Stimulated activated CD8-positive, alpha-beta memory T cell treated with anti-CD3 and anti-CD28 coated beads, Interleukin-15, amount 100 ng/mL, for 4 hours (primary cell): ENCODE measurements around the gene ITGB3BP.
"Not testable (repeated sequence)": the region's sequence is repeated elsewhere in the genome, so short reads cannot be mapped to it uniquely, and the experiment has no call there.

Experiments used
- DNase-seq, 2 donors: peaks; one replicate each; pipeline ENCODE4 v3.0.0-alpha.2; 2020; ENCODE audit warnings: low read depth in 2 of 2

The ITGB3BP gene

DNA sequence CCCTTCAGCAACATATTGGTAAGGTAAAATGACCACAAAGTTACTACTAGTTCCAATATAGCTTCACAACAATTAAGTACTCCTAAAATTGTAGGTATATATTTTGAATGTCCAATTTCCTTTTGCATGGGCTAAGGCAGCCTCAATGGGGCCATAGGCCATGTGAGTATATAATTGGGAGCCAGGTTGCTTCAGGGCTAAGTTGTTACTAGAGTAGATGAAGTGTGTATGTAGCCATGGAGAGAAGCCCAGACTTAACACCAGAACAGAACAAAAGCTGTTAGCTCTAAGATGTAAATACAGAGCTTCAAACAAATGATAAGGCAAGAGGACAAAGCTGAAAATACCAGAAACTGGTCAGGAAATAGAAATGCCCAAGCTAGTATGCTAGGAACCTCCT lies 16.2 kb downstream of the ITGB3BP start:
- DNase-seq, result no peak

DNA sequence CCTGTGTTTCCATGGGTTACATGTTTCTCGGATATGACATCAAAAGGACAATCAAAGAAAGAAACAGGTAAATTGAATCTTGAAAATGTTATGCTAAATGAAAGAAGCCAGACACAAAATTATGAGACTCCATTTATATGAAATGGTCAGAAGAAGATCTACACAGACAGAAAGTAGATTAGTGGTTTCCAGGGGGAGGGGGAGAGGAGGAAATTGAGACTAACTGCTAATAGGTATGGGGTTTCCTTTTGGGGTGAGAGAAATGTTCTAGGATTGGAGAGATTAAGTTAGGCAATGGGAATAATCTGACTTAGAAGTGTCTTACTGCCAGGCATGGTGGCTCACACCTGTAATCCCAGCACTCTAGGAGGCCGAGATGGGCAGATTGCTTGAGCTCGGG lies 21.8 kb downstream of the ITGB3BP start:
- no peak for DNase-seq

DNA sequence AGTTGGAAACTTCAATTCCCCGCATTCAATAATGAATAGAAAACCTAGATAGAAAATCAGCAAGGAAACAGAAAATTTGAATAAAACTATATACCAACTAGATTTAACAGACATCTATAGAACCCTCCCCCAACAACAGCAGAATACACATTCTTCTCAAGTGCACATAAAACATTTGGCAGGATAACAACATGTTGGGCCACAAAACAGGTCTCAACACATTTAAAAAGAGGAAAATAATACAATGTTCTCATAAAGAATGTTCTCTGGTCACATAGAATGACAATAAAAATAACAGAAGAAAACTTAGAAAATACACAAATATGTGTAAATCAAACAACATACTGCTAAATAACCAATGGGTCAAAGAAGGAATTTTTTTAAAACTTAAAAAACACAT lies 24.9 kb downstream of the ITGB3BP start:
- no peak for DNase-seq

DNA sequence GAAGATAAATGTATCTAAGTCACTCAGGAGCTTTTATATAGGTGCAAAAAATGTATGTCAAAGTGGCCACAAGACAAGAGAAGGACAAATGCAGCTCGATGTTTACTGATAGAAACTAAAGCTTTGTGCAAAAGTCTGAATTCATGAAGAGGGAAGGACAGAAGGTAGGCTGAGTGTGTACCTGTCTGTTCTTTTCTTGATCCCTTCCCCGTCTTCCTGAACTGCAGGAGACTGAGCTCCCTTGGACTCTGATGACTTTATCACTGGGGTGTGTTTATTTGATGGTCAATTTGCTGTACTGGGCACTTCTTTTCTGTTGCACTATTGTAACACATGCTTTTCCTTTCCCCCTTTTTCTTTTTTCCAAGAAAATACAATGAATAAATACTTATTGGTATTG lies 25.4 kb downstream of the ITGB3BP start:
- no peak for DNase-seq

DNA sequence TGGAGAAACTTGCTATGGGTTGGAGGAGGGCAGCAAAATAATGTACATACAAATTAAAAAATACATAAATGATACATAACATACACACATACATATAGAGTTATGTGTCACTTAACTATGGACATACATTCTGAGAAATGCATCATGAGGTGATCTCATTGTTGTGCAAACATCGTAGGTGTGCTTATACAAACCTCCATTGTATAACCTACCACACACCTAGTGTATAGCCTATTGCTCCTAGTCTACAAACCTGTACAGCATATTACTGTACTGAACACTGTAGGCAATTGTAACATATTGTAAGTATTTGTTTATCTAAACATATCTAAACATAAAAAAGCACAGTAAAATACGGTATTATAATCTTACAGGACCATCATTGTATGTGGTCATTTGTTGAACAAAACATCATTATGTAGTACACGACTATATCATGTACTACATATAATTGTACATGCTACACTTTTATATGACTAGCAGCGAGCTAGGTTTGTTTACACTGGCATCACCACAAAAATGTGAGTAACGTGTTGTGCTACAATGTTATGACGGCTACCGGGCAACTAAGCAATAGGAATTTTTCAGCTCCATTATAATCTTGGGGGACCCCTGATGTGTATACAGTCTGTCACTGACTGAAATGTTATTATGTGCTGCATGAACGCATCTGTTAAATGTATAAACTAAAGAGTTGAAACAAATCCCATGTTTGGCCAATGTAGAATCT lies 35.5 kb downstream of the ITGB3BP start:
- no peak for DNase-seq

DNA sequence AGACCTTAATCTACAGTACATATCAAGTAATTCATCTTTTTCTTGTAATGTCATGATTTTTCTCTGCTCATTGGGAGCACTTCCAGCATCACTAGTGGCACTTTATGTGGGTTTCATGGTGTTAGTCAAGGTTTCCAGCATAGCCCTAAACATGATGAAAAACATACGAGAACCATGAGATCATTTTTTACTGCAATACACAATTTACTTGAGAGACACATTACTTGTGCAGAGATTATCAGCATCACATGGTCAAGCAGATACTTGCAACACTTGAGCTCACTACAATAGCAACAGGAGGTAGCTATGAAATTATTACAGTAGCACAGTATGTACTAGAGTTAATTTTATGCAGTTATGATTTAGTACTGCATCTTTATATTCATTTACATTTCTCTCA lies 36.4 kb downstream of the ITGB3BP start:
- no peak for DNase-seq

DNA sequence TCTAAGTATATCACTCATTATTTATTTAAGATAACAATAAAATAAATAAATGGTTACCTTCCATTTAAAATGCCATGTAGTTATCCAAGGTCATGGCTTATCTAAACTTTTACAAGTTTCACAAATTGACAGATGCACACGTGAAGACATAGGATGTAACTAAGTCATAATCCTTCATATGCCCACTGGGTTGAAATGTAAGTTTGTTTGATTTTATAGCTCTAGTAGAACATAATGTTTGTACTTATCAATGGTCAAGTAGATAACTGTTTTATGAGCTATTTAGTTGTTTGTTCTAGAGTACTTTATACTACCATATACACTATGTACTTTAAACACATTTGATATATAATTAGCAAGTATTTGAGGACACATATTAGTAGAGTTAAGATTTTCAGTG lies 43.0 kb downstream of the ITGB3BP start:
- DNase-seq, result no peak

DNA sequence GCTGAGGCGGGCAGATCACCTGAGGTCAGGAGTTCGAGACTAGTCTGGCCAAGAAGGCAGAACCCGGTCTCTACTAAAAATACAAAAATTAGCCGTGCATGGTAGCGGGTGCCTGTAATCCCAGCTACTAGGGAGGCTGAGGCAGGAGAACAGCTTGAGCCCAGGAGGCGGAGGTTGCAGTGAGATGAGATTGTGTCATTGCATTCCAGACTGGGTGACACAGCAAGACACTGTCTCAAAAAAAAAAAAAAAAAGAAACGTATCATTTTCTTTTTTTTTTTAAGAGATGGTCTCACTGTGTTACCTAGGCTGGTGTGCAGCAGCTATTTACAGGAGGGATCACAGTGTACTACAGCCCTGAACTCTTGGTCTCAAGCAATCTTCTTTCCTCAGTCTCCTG lies 47.3 kb downstream of the ITGB3BP start:
- DNase-seq, result no peak

DNA sequence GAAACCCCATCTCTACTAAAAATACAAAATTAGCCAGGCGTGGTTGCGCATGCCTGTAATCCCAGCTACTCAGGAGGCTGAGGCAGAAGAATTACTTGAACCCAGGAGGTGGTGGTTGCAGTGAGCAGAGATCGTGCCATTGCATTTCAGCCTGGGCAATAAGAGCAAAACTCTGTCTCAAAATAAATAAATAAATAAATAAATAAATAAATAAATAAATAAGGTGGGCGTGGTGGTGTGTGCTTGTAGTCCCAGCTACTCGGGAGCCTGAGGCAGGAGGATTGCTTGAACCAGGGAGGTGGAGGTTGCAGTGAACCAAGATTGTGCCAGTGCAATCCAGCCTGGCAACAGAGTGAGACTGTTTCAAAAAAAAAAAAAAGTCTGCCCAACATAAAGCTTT lies 54.3 kb downstream of the ITGB3BP start:
- not testable (repeated sequence) for DNase-seq

DNA sequence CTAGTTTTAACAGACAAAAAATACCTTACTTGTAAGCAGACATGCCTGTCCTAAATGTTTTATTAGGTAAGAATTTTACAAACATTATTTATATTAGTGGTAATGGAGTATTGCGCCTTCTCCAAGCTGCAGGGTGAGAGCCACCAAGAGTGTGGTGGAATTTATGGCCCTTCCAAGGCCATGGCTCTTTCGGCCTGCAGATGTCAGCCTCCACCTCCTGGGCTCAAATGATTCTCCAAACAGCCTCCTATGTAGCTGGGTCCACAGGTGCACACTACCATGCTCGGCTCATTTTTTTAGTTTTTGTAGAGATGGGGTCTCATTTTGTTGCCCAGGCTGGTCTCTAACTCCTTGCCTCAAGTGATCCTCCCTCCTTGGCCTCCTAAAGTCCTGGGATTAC lies 56.3 kb downstream of the ITGB3BP start:
- no peak for DNase-seq

DNA sequence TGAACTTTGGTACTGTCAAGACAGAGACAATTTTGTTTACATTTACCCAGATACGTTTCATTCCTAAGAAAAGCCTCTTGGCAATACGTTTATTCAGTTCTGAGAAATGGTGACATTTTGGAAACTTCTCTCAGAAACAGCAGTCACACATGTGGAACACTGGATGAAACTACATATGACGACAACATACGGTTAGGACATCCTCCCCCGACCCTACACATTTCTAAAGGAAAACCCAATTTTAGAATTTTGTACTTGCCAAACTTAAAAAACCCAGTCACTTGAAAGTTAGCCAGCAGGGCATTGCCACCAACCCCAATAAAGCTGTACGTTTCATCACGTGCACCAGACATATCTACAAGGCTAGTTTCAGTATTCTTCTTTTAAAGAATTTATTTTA lies 56.8 kb downstream of the ITGB3BP start:
- DNase-seq, result no peak

DNA sequence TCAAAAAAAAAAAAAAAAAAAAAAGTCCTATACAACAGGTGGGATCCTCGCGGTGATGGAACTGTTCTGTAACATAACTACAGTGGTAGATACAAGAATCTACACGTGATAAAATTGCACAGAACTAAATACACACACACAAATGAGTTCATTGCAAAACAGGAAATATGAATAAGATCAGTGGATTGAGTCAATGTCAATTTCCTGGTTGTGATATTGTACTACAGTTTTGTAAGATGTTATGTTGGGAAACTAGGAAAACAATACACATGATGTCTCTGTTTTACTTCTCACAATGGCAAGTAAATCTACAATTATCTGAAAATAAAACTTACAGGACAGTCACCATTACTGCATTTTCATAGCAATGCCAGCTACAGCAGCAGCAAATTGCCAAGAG lies 59.8 kb downstream of the ITGB3BP start:
- DNase-seq, result no peak

DNA sequence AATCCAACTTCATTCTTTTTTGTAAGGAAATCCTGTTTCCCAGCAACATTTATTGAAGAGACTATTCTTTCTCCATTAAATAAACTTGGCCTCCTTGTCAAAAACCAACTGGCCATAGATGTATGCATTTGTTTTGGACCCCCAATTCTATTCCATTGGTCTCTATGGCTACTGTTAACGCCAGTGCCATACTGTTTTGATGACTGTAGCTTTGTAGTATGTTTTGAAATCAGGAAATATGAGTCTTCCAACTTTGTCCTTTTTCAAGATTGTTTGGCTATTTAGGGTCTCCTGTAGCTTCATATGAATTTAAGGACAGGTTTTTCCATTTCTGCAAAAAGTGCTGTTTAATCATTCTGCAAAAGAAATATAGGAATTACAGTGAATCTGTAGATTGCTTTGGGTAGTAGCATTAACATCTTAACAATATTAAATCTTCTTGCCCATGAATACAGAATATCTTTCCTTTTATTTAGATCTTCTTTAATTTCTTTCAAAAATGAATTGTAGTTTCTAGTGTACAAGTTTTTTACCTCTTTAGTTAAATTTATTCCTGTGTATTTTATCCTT lies 61.3 kb downstream of the ITGB3BP start:
- DNase-seq, result no peak

DNA sequence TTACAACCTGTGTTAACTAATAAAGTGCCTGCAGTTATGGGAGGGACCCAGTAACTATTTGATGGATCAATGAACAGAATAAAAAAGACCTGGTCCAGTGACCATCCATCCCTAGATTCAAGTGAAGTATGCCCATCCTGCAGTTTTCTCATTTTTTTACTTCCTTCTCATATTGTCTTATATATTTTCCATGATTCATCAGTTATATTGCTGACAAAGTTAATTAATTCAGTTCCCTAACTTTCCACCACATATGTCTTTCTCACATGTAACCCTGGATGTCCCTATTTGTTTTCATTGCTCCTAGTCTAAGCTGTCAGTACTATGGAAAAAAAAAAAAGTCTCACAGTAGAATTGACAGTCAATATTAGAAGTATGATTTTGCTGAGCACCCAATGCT lies 64.3 kb downstream of the ITGB3BP start:
- no peak for DNase-seq

DNA sequence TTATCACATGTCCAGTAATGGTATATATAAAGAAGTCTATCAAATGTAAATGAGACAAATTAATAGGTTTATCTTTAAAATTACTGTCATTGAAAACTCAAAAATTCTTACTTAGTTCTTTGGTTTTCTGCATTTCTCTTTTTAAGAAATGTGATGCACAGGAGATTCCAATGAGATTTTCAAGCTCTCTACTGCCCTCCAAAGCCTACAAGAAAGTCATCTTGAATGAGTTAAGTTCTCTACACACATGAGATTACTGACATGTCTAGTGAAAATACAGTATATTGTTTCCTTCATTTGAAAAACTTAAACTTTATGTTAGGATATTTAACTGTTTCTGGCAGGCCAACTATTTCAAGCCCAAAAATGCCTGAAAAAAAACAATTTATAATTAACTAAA lies 68.8 kb downstream of the ITGB3BP start:
- DNase-seq, result no peak

DNA sequence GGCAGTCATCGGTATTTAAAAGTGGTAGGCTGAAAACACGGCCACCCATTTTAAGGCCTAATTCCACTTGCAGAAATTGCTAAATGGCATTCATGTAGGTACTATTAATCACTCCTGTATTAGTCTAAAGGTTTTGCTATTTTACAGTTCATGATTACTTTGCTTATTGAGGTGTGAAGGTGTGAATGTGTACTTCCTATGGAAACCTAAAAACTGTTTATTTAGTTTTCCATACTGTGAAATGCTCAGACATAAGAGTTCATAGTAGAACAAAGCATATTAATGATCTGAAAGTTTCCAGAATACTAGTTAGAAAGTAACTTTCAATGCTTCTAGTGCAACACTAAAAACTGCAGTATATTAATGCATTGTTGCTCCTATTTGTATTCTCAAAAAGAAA lies 69.8 kb downstream of the ITGB3BP start:
- no peak for DNase-seq

DNA sequence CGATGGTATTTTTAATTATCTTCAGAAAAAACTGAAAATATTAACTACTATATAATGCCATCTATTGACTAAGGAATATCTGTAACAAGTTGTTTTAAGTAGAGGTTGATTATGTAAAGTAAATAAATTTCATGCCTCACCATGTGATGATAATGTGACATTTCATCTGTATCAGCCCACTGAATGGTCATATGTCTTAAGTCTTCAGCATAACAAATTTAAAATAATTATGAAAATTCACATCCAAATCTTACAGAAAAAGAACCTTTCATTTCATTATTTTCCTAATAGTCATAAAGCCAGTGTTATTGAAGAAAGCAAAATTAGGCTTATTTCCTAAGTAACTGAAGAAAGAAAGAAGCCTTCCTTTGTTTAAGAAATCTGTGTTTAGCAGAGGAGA lies 72.6 kb downstream of the ITGB3BP start:
- no peak for DNase-seq

DNA sequence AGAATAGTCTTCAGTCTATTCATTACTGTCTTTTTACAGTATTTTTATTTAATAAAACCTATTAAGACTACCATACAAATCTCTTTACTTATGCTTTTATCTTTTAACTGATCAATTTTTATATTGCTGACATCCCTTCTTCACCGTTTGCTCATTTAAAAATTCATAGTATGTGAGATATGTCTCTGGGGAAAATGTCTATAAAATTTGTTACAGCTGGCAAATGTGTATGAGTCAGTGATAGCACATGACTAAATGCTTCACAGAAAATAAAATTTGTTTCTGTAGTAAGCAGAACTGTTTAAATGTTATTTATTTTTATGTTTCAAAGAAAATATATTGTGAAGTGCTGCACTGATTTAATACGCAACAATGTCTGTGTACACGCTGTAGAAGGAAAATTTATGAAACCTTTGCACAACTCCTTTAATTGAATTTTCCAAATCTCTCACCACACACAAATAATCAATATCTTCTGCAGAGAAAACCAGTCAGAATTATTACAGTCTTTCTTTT lies 74.2 kb downstream of the ITGB3BP start:
- no peak for DNase-seq

DNA sequence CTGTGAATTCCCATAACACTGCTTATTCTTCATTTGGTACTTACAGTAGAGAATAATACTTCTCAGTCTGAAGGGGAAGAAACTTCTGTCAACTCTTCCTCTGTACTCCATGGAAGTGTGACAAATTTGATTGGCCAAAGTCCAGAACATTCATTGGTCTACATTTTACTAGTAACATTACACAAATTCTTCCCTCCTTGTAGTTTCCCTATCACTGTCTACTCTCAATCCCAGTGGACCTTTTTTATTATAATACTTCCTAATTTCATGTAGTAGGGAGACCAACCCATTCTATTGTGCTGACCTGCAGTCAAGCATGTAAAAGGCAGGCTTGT lies 80.9 kb downstream of the ITGB3BP start:
- no peak for DNase-seq

DNA sequence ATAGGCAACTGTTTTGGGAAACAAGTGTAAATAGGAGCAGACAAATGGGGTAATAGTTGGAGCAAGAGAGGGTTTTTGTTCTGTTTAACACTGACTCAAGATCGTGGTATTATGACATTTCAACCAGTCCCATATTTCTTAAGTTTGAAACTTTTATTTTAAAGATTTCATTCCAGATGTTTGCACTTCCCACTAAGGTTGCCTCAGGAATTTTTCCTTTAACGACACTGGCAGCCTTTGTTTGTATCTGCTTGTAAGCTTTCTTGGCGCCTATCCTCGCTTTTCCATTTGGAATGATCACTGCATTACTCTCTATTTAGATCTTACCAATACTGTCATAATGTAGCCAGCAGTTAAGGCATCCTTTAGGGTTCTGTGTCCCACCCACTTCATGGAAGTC lies 87.9 kb downstream of the ITGB3BP start:
- DNase-seq, result no peak

DNA sequence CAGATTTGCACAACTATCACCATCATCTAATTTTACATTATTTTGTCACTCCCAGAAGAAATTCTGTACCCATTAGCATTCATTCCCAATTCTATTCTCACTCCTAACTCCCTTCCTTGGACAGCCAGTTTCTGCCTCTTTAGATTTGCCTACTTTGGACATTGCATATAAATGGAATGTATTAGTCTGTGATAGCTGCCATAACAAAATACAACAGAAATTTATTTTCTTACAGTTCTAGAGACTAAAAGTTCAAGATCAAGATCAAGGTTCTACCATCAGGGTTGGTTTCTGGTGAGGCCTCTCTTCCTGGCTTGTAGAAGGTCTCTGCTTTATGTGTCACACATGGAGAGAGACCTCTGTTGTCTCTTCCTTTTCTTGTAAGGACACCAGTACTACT lies 93.7 kb downstream of the ITGB3BP start:
- DNase-seq, result no peak

DNA sequence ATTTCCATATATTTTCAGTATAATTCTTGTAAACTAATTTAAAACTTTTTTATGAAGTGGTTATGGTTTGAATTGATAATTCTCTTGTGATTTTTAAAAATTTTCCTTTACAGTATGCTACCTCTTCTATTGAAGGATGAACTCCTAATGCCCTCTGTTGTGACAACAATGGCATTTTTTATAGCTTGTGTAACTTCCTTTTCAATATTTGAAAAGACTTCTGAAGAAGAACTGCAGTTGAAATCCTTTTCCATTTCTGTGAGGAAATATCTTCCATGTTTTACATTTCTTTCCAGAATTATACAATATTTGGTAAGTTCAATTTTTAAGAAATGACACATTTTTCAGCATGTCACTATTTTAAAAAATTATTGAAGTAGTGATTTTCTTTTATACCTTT lies 94.2 kb downstream of the ITGB3BP start:
- no peak for DNase-seq

DNA sequence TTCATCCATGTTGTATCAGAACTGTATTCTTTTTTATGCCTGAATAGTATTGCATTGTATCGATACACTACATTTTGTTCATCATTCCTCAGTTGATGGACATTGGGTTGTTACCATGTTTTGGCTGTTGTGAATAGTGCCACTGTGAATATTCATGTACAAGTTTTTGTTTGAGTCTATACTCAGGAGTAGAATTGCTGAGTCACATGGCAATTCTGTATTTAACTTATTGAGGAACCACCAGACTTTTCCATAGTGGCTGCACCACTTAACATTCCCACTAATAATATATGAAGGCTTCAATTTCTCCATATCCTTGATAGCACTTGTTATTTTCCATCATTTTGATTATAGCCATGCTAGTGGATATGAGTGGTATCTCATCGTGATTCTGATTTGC lies 99.4 kb downstream of the ITGB3BP start:
- no peak for DNase-seq

DNA sequence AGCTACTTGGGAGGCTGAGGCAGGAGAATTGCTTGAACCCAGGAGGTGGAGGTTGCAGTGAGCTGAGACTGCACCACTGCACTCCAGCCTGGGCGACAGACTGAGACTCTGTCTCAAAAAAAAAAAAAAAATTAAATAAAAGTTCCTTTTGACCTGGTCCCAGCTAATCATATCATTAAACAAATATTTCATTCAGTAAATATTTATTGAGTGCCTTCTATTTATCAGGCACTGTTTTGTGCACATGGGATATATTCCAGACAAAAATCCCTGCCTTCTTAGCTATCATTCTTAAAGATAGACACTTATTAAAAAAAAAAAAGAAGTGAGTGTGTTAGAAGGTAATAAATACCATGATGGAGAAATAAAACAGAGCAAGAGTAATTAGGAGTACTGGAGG lies 102.3 kb downstream of the ITGB3BP start:
- not testable (repeated sequence) for DNase-seq
